GM18867 (cell line): ENCODE results near the gene CCM2.

Experiments used
- ATAC-seq: cut with Tn5 transposase; IDR thresholded peaks from one replicate; pipeline ENCODE4 v1.9.1; 2021; ENCODE audit warnings: mild to moderate bottlenecking, moderate library complexity; ENCODE audit not compliant: unreplicated experiment

Gene CCM2

DNA sequence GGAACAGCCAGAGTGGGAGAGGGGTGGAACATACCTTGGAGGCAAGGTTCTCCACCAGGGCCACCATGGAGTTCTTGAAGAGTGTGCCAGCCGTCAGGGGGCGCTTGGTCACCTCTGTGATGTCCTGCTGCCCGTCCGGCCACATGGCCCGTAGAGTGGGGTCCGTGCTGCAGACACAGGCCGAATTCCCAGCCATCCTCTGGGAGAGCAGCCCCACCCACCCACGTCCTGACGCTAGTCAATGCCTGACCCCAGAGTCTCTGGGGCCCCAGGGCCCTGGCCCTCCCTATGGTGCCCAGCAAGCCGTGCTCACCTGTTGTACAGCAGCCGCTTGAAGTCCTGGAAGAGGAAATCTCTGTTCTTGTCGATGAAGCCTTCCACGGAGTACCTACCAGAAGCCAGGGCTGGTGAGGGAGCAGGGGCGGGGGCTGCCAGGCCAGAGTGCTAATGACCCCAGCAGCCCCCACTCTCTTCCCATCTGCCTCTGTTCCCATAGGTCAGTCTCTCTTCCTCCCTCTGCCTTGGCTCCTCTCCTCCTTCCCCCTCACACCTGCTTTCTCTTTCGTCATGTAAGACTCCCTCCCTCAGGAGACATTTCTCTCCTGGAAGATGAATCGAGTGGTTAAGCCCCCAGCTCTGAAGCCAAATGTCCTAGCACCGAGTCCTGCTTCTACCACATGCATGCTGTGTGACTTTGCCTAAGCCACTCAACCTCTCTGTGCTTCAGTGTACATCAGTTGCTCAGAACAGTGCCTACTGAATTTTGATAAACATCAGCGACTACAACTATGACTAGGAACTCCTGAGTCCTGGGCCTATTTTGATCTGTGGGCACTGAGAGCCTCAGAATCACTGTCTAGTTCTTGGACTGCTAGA, 32.2 kb upstream of the CCM2 start:
- no peak for ATAC-seq

DNA sequence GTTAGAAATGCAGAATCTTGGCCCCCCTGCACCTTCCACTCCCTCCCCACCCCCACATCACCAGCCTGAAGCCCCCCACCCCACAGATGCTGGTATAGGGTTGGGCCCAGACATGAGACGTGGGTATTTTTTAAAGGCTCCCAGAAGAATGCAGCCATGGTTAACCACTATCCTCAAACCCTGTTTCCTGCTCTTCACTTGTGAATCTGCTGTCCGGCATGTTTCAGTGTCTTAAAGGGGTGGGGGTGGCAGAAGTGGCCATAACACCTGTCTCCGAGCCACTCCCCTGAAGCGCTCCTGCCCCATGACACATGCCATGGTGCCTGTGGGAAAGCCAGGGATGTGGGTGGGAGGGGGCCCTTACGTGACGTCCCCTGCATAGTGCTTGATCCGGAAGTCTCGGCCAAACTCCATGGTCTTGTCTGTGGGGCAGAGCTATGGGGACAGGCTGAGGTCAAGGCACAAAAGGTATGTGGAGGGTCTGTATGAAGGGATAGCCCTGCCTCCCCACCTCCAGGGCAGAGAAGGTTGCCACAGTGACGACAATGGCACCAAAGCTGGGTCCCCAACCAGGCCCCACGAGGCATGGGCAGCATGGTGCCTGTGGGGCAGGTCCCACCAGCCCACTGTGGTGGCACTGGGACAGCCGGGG, 30.8 kb upstream of the CCM2 start:
- no peak for ATAC-seq

DNA sequence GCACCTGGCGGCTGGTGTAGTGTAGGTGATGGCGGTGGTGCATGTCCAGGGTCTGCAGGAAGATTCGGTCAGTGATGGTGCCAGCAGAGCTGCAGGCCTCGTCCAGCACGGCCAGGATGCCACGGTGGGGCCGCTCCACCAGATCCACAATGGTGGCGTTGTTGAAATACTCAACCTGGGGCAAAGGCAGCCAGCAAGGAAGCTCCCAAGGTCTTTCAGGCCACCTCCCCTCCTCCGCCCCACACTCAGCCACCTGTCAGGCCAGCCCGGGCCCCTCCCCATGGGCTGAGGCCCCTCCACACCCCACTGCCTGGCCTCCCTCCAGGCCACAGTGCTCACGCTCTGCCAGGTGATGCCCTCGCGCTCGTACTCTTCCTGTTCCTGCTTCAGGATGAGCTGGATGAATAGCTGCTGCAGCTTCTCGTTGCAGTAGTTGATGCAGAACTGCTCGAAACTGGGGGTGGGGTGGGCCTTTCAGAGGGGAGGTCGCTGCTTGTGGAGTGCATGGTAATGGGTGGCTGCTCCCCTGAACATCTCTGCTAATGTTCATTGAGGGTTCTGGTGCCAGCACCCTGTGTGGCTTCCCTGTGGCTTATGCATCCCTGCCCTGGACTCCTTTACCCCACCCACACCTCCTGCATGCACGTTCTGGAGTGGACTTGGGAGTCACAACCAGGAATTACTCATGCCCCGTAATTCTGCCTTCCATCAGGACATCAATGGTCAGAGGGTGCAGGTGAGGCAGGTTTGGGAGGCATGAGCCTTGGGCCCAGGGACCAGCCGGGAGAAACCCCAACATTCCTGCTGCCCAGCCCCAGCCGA, 30.1 kb upstream of the CCM2 start:
- ATAC-seq: no peak

DNA sequence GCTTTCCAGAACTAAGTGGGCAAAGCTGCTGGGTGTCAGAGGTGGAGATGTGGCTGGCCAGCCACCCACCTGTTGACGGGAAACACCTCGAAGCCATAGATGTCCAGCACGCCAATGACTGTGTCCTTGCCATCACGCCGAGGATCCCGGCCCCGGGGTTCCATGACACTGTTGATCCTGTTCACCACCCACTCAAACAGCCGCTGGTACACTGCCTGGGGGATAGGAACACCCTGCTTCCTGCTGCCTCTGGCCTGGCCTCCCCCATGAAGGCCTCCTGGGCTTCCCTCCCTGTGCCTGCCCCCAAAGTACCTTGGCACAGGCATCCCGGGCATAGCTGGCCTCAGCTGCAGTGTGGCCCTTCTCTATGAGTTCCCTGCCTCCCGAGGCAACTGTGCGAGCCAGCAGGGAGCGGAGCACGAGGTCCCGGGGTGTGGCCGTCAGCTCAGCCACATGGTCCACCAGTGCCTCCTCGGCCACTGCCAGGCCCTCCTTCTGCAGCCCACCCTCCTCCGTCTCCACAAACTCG, 29.4 kb upstream of the CCM2 start:
- ATAC-seq: no peak

DNA sequence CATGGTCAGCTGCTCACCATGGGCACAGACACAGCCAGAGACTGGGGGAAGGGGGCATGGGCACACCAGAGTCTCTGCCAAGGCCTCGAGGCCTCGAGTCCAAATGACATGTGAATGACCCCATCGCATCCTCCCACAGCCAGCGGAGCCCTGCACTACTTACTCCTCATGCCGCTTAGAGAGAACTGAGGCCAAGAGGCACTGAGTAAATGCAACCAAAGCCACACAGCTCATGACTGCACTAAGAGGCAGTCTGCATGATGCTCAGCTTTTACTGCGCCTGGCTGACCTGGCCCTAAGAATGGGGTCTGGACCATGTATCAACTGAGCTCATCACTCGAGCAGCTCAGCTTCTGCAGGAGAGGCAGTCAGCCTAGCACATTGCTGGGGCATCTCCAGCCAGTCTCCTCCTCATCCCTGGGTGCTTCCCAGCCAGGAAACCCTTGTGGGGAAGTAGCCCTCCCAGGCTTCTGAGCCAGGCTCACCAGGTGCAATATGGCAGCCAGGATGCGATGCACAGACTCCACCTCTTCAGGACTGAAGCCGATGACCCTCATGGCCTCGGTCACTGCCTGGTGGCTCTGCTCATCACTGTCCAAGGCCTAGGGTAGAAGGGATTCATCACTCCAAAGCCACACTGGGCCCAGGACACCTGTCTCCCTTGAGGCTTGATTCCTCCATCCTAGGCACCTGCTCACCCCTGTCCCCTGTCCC, 28.7 kb upstream of the CCM2 start:
- no peak for ATAC-seq

DNA sequence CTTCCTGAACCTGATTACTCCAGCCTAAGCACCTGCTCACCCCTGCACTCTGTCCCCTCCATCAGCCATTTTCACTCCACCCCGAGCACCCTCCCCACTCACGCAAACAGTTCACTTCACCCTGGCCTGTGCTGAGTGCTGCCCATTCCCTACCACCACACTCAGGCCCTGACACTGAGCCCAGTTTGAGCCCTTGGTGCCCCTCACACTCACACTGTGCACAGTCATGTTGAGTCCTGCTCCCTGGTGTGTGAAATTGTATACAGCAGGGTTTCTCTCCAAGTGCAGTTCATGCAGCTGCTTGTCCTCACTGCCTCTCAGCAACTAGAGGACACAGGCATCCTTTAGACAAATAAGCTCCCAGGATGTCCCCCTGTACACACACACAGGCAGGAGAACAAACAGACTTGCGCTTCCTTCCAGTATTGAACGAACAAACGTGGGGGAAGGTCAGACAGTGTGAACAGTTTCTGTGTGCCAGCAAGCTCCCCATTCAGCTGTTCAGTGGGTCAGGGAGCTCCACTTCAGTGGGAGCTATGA, 28.0 kb upstream of the CCM2 start:
- ATAC-seq: no peak

DNA sequence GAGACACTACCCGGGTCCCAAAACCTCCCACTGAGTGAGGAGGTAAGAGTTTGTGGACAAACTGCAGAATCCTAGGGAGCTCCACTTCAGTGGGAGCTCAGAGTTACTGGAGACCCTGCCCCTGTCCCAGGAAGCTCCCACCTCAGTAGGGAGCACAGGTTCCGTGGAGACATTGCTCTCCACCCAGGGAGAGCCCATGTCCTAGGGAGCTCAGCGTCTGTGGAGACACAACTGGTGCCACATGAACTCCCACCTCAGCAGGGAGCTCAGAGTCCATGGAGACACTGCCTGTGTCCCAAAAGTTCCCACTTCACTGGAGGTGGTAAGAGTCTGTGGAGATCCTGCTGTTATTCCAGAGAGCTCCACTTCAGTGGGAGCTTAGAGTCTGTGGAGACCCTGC, 27.4 kb upstream of the CCM2 start:
- no peak for ATAC-seq

DNA sequence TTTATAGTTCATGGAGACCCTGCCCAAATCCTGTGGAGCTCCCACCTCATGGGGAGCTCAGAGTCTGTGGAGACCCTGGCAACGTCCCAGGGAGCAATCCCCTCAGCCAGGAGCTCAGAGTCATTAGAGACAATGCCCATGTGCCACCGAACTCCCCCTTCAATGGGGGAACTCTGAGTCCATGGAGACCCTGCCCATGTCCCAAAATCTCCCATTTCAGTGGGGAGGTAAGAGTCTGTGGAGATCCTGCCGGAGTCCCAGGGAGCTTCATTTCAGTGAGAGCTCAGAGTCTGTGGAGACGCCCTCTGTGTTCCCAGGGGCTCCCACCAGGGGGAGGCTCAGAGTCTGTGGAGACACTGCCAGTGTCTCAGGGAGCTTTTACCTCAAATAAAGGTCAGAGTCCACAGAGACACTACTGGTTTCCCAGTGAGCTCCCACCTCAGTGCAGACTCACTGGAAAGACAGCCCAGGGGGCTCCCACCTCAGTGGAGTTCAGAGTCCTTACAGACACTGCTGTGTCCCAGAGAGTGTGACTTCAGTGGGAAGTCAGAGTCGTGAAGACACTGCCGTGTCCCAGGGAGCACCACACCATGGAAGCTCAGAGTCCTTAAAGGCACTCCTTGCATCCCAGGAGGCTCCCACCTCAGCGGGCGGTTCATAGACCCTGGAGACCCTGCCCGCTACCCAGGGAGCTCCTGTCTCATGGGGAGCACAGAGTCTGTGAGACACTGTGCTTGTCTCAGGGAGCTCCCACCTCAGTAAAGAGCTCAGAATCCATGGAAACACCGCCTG, 26.2 kb upstream of the CCM2 start:
- ATAC-seq: no peak

DNA sequence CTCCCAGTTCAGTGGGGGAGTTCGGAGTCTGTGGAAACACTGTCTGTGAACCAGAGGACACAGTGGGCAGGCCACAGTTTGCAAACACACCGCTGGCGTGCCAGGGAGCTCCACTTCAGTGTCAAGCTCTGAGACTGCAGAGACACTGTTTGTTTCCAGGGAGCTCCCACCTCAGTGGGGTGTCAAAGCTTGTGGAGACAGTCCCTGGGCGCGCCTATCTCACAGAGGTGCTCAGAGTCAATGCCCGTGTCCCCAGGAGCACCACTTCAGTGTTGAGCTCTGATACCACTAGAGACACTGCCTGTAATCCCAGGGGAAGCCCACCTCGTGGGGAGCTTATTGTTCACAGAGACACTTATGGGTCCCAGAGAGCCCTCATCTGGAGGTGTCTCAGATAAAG, 25.5 kb upstream of the CCM2 start:
- ATAC-seq: no peak

DNA sequence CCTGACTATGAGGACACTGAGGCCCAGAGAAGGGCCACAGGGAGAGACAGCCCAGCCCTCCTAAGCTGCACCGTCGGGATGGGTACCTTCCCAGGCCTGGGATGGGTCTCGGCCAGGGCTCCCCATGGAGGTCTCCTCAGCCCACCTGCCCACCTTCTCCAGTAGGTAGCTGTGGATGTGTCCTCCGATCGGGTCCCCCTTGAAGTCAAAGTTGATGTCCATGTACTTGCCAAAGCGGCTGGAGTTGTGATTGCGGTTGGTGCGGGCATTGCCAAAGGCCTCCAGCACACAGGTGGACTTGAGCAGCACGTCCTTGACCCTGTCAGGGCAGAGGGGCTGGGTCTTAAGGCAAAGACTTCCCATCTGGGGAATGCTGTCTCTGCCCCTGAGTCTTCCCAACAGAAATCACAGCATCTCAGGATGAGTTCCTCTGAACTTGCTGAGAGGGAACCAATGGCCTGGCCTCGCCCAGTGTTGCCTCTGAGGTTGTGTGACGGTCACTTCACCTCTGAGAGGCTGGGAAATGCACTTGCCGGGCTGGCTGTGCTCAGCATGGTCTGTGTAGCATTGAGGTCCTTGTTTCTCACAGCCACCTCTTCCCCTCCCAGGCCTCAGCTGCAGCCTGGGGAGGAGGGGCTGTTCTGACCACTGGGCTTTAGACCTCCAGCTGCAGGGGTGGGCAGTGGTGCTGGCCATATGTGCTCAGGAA, 24.5 kb upstream of the CCM2 start:
- no peak for ATAC-seq

DNA sequence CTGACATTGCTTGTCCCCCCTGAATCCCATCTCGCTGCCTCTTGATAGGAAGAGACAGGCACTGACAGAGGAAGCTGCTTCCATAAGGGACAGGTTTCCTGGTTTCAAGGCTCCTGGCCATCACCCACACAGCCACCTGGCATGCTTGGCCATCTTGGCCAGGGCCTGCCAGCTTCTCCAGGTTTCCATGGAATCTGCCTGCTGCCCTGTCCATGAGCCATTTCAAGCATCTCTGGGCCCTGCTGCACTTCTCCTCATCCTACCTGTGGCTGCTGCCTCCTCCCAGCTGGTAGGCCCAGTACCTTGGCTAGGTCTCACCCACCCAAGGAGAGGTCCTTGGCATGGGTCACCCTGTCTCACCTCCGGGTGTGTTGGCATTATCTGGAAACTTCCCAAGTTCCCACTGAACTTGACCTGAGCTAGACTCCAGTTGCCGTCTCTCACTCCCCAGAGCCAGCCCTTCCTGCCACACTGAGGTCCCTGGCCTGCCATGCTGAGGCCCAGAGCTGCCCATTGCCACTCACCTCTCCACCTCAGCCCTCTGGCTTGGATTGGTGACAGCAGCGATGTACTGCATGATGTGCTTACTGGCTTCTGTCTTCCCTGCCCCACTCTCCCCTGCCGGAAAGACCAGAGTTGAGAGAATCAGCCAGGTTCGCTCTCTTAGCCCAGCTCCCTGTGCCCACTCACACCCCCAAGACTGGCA, 23.8 kb upstream of the CCM2 start:
- no peak for ATAC-seq

DNA sequence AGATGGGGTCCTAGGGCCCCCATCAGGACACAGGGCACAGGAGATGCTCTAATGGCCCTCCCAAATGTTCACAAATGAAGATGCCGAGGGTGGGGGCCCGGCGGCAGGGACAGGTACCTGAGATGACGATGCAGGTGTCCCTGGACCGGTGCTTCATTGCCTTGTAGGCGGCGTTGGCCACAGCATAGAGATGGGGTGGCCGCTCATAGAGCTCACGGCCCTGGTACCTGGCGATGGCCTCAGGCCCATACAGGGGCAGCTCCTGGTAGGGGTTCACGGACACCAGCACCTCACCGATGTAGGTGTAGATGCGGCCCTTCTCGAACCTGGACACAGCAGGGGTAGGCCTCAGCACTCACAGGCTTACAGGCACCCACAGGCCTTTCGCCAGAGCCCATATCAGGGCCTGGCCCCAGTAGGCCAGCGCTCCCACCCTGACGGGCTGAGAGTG, 23.2 kb upstream of the CCM2 start:
- ATAC-seq: no peak

DNA sequence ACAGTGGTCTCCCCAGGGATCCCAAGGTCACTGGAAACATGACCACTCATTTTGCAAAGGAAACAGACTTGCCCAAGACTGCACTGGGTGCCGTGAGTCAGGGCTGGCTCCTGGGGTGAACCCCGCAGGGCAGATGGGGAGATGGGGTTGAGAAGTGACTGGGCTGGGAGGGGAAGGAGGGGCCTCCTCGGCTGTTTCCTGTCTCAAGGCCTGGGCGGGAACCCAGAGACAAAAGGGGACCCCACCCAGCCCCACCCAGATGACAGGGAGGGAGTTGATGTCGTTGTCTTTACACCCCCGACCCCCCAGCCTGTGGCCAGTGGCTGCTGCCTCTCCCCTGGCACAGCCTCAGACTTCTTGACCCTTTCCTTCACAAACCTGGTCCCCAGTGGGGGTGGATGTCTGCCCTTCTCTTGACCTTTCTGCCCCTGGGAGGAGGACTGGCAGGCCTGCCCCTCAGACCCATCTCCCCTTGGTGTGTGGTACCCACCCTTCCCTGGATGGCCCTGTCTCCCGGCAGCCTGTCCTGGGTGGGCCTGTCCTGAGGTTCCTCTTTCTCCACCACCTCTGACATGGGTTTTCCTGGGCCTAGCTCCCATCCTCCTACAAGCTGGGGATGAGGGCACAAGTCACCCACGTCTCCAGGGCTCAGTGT, 22.6 kb upstream of the CCM2 start:
- ATAC-seq: no peak

DNA sequence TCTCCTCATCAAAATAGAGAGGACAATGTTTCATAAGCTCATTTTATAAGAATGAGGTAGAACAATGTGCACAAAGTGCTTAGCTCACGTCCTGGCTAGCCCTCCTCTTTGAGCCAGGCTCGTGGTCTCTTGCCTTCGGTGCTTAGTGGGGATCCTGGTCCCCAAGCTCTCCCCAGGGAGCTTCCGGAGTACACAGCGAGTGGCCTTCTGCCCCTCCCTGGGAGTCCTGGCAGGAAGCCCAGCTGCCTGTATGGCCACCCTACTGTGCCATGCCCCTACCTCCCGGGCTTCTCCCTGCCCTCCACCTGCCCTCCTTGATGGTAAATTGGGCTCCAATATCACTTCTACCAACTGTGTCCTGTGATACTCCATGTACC, 22.1 kb upstream of the CCM2 start:
- ATAC-seq: no peak

DNA sequence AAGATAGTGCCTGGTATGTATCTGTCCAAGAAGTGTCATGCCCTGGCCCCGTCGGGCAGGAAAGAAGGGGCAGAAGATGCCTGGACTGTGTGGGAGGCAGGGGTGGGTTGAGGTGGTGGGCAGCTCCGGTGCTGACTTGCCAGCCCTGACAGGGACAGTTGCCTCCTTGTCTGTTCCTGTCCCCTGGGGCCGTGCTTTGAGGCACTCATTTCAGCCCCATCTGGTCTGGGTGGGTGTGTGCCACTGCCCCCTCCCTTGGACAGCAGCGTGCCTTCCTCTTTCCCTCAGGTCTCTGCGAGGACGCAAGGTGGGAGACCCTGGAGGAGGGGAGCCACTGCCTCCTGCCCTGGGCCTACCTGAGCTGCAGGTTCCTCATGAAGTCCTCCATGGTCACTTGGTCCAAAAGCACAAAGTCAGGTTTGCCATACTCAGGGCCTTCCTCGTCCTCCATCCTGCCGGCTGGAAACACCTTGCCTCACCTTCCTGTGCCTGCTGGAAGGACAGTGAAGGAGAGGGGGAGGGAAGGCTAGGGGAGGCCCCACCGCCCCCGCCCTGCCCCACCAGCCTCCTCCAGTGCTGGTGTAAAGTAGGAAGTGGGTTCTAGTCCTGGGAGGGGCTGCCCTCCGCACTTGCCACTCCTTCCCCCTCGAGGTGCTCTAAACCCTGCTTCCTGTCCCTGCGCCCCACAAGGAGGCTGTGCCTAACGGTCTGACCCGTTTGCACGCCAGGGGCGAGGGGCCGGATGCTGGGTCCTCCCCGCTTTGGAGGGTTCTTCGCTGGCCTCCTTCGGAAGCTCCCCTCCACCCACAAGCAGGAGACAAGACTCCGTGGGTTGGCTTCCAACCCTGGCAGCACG, 21.3 kb upstream of the CCM2 start, which contains the start of gene MYO1G:
TSS of gene MYO1G (minus strand) at position 505 of the 856 bp plus-strand sequence. CDS start at position 451, 54 bp downstream.
- ATAC-seq: peak; percentile 64

DNA sequence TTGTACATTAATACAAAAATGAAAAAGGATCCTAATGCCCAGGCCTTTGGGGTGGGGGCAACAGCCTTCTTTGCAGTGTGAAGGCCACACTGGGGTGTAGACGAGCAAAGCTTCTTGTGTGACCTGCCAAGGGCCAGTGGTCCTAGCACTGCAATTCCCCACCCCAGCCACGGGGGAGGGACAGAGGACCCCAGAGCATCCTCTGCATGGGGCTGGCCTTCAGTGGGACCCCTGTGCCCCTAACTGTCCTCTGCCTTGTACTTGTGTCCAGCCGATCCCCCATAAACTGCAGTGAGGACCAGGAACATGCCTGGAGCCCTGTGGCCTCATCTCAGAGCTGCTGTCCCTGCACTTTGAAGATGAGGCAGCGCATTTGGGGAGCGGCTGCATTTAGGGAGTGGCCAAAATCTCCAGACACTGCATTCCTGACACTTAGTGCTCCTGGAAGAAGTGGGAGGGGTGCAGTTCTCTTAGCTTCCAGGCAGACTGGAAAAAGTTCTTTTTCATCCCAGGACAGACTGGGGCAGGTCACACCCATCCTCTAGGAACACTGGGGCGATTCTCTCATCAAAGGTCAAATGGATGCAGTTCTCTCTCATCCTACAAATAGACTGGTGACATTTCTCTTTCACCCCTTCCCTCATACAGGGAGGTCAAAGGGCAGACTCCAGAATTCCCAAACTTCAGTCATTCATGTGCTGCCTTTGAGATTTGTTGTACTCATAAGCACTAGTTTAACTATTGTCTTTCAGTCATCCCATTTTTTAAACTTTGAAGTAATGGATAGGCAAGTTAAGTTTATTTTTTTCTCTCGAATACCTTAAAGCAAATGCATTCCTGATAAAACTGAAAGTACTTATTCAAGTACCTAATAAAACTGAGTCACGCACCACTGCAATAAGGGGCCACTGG, 20.3 kb upstream of the CCM2 start:
- no peak for ATAC-seq
